ENCODE measurements around the gene SNAP29.
"Not testable (repeated sequence)": the region's sequence is repeated elsewhere in the genome, so short reads cannot be mapped to it uniquely, and the experiment has no call there.

SNAP29 gene

GRCh38 chr22:20885557-20886323 is 26.9 kb downstream of the SNAP29 start:
- Histone ChIP-seq H3K36me3 (ENCODE audit: control insufficient read depth, insufficient read depth, low read length) (peaks cover 42% of the 10 kb centered on the region), H3K4me1 (ENCODE audit: control insufficient read depth, insufficient read depth, low read length) (peaks cover 3% of the 10 kb centered on the region), H3K4me3 (ENCODE audit: low read depth, low read length) (no peak overlapping the region), H3K9me3 (ENCODE audit: control insufficient read depth, insufficient read depth, low read depth, low read length) (no peaks in the 10 kb centered on the region), H3K27ac (ENCODE audit: low read depth, low read length) (no peak overlapping the region), H3K9ac (ENCODE audit: low read length) (no peak overlapping the region), H3K27me3 (ENCODE audit: control insufficient read depth, insufficient read depth, low read length) (no peaks in the 10 kb centered on the region)

GRCh38 chr22:20887375-20887774 is 28.6 kb downstream of the SNAP29 start:
- no peak overlapping the region for H3K4me3 ChIP-seq (ENCODE audit: low read depth, low read length)
- H3K36me3 ChIP-seq (ENCODE audit: control insufficient read depth, insufficient read depth, low read length) = peaks cover 30% of the 10 kb centered on the region
- peaks cover 3% of the 10 kb centered on the region for H3K4me1 ChIP-seq (ENCODE audit: control insufficient read depth, insufficient read depth, low read length)
- no peak overlapping the region for H3K9ac ChIP-seq (ENCODE audit: low read length)
- H3K9me3 ChIP-seq (ENCODE audit: control insufficient read depth, insufficient read depth, low read depth, low read length) = no peaks in the 10 kb centered on the region
- no peak overlapping the region for H3K27ac ChIP-seq (ENCODE audit: low read depth, low read length)
- H3K27me3 ChIP-seq (ENCODE audit: control insufficient read depth, insufficient read depth, low read length) = no peaks in the 10 kb centered on the region

DNA sequence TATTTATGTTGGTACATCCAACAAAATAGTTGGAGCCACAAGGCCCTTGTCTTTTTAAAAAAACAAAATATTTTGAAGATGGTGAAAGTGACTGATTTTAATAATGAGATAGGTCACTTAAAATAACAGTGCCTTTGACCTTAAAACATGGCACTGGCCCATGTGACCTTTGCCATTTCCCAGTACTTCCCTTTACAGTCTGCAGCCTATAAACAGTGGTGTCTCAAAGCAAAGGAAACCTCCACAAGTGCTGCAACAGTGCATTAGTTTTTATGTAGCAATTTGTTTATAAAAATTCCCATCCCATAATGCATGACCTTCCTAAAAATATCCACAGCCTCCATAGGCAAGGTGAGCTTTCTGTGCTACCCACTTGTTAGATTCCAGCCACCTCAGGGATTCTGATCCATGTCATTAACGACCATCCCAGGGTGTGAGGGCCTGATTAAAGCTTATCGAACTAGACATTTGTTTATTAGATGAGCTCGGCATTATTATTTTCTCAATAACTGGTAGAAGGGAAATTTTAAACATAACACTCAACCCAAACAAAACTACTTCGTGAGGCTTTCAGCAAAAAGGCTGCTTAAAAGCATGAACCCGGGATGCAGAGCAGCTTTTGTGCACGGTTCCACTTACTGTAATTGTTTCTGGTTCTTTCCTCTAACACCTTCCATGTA is 30.4 kb downstream of the SNAP29 start:
- H3K4me1 ChIP-seq (ENCODE audit: control insufficient read depth, insufficient read depth, low read length) = peaks cover 3% of the 10 kb centered on the region
- H3K36me3 ChIP-seq (ENCODE audit: control insufficient read depth, insufficient read depth, low read length) = peaks cover 19% of the 10 kb centered on the region
- no peak overlapping the region for H3K4me3 ChIP-seq (ENCODE audit: low read depth, low read length)
- H3K9ac ChIP-seq (ENCODE audit: low read length) = no peak overlapping the region
- H3K9me3 ChIP-seq (ENCODE audit: control insufficient read depth, insufficient read depth, low read depth, low read length) = no peaks in the 10 kb centered on the region
- no peak overlapping the region for H3K27ac ChIP-seq (ENCODE audit: low read depth, low read length)
- no peaks in the 10 kb centered on the region for H3K27me3 ChIP-seq (ENCODE audit: control insufficient read depth, insufficient read depth, low read length)

GRCh38 chr22:20889904-20890540 is 31.2 kb downstream of the SNAP29 start:
- no peak overlapping the region for H3K27ac ChIP-seq (ENCODE audit: low read depth, low read length)
- H3K4me1 ChIP-seq (ENCODE audit: control insufficient read depth, insufficient read depth, low read length) = peaks cover 3% of the 10 kb centered on the region
- H3K9ac ChIP-seq (ENCODE audit: low read length) = no peak overlapping the region
- H3K4me3 ChIP-seq (ENCODE audit: low read depth, low read length) = no peak overlapping the region
- H3K36me3 ChIP-seq (ENCODE audit: control insufficient read depth, insufficient read depth, low read length) = peaks cover 19% of the 10 kb centered on the region
- H3K27me3 ChIP-seq (ENCODE audit: control insufficient read depth, insufficient read depth, low read length) = no peaks in the 10 kb centered on the region
- no peaks in the 10 kb centered on the region for H3K9me3 ChIP-seq (ENCODE audit: control insufficient read depth, insufficient read depth, low read depth, low read length)

DNA sequence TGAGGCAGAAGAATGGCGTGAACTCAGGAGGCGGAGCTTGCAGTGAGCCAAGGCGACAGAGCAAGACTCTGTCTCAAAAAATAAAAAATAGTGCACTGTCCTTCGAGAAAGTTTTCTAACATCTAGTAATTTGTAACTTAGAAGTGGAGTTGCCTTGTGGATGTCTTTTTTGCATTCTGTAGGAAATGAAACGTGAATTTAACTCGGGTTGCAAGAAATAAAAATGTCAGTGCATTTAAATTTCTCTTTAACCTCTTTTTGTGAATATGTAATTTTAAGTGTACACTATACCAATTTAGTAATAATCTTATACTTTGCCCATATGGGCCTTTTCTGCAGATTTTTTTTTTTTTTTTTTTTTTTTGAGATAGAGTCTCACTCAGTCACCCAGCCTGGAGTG is 32.2 kb downstream of the SNAP29 start:
- H3K27me3 ChIP-seq (ENCODE audit: control insufficient read depth, insufficient read depth, low read length) = no peaks in the 10 kb centered on the region
- H3K9me3 ChIP-seq (ENCODE audit: control insufficient read depth, insufficient read depth, low read depth, low read length) = no peaks in the 10 kb centered on the region
- no peak overlapping the region for H3K4me3 ChIP-seq (ENCODE audit: low read depth, low read length)

GRCh38 chr22:20897737-20898136 is 38.9 kb downstream of the SNAP29 start:
- H3K27me3 ChIP-seq (ENCODE audit: control insufficient read depth, insufficient read depth, low read length); H3K9me3 ChIP-seq (ENCODE audit: control insufficient read depth, insufficient read depth, low read depth, low read length); H3K27ac ChIP-seq (ENCODE audit: low read depth, low read length); H3K9ac ChIP-seq (ENCODE audit: low read length); H3K36me3 ChIP-seq (ENCODE audit: control insufficient read depth, insufficient read depth, low read length); H3K4me3 ChIP-seq (ENCODE audit: low read depth, low read length); H3K4me1 ChIP-seq (ENCODE audit: control insufficient read depth, insufficient read depth, low read length): not testable (repeated sequence)

More for the DNA sequence above, 32.2 kb downstream of the SNAP29 start:
- Histone ChIP-seq H3K27ac (ENCODE audit: low read depth, low read length) (no peak overlapping the region), H3K9ac (ENCODE audit: low read length) (no peak overlapping the region), H3K4me1 (ENCODE audit: control insufficient read depth, insufficient read depth, low read length) (no peaks in the 10 kb centered on the region), H3K36me3 (ENCODE audit: control insufficient read depth, insufficient read depth, low read length) (peaks cover 19% of the 10 kb centered on the region)

DNA sequence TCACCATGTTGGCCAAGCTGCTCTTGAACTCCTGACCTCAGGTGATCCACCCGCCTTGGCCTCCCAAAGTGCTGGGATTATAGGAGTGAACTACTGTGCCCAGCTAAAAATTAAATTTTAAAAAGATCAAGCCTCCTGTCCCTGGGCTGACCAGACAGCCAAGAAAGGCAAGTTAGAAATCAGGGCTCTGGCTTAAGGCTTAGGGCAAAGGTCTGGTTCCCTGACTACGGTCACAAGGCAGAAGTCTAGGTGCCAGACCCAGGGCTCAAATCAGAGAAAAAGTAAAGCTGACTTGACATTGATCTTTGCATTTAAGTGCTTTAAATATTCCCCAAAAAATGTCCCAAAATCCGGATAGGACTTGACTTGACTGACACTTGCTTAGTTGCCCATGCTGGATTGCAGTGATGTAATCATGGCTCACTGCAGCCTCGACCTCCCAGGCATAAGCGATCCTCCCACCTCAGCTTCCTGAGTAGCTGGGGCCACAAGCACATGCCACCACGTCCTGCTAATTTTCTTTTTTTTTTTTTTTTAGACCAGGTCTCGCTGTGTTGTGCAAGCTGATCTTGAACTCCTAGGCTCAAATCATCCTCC is 41.1 kb downstream of the SNAP29 start:
- Histone ChIP-seq H3K4me1 (ENCODE audit: control insufficient read depth, insufficient read depth, low read length) (no peaks in the 10 kb centered on the region), H3K36me3 (ENCODE audit: control insufficient read depth, insufficient read depth, low read length) (no peaks in the 10 kb centered on the region), H3K27me3 (ENCODE audit: control insufficient read depth, insufficient read depth, low read length) (no peaks in the 10 kb centered on the region), H3K9me3 (ENCODE audit: control insufficient read depth, insufficient read depth, low read depth, low read length) (no peaks in the 10 kb centered on the region), H3K27ac (ENCODE audit: low read depth, low read length) (no peak overlapping the region), H3K9ac (ENCODE audit: low read length) (no peak overlapping the region), H3K4me3 (ENCODE audit: low read depth, low read length) (no peak overlapping the region)

- H3K9me3 ChIP-seq (ENCODE audit: control insufficient read depth, insufficient read depth, low read depth, low read length); H3K4me3 ChIP-seq (ENCODE audit: low read depth, low read length); H3K4me1 ChIP-seq (ENCODE audit: control insufficient read depth, insufficient read depth, low read length); H3K36me3 ChIP-seq (ENCODE audit: control insufficient read depth, insufficient read depth, low read length); H3K9ac ChIP-seq (ENCODE audit: low read length); H3K27me3 ChIP-seq (ENCODE audit: control insufficient read depth, insufficient read depth, low read length); H3K27ac ChIP-seq (ENCODE audit: low read depth, low read length): not testable (repeated sequence)
Observed at GRCh38 chr22:20901093-20902033, 42.6 kb downstream of the SNAP29 start.

DNA sequence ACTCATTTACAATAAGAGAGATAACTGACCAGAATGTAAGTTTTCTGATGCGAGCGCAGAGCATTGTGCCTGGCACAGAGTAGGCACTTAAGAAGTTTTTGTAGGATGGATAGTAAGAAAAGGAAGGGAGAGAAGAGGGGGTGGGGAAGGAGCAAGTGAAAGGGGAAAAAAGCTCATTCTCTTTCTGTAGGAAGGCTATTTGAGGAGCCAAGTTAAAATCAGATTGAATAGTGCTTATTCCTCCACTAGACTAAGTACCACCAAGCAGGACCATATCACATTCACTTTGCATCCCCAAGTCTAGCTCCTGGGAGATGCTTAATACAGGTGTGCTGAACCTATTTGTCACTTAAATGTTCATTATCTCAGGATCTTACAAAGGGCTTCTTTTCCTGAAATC is 44.3 kb downstream of the SNAP29 start:
- H3K27me3 ChIP-seq (ENCODE audit: control insufficient read depth, insufficient read depth, low read length) = no peaks in the 10 kb centered on the region
- no peak overlapping the region for H3K4me3 ChIP-seq (ENCODE audit: low read depth, low read length)
- H3K36me3 ChIP-seq (ENCODE audit: control insufficient read depth, insufficient read depth, low read length) = no peaks in the 10 kb centered on the region
- H3K9me3 ChIP-seq (ENCODE audit: control insufficient read depth, insufficient read depth, low read depth, low read length) = no peaks in the 10 kb centered on the region
- H3K4me1 ChIP-seq (ENCODE audit: control insufficient read depth, insufficient read depth, low read length) = no peaks in the 10 kb centered on the region
- no peak overlapping the region for H3K27ac ChIP-seq (ENCODE audit: low read depth, low read length)
- no peak overlapping the region for H3K9ac ChIP-seq (ENCODE audit: low read length)

Measured in HUES6 (cell line).